Stimulated activated CD8-positive, alpha-beta memory T cell treated with anti-CD3 and anti-CD28 coated beads, Interleukin-2, amount 100 ng/mL, for 1 hour (primary cell): ENCODE results near the gene BAZ1B.
"Not testable (repeated sequence)": the region's sequence is repeated elsewhere in the genome, so short reads cannot be mapped to it uniquely, and the experiment has no call there.

Source experiments
- DNase-seq, 2 donors: peaks; one replicate each; pipeline ENCODE4 v3.0.0-alpha.2; 2020; ENCODE audit warnings: low read depth in 2 of 2

The BAZ1B gene

GRCh38 chr7:73443548-73444255, 78.4 kb downstream of the BAZ1B start:
- DNase-seq = no peak

- DNase-seq = no peak
Observed at GRCh38 chr7:73442903-73443500, 79.1 kb downstream of the BAZ1B start.

- no peak for DNase-seq
Observed at GRCh38 chr7:73442222-73442902, 79.7 kb downstream of the BAZ1B start.

GRCh38 chr7:73439410-73439704, 82.7 kb downstream of the BAZ1B start:
- DNase-seq = no peak

GRCh38 chr7:73438547-73439409, 83.3 kb downstream of the BAZ1B start:
- no peak for DNase-seq

GRCh38 chr7:73437621-73438416, 84.3 kb downstream of the BAZ1B start:
- DNase-seq = no peak

GRCh38 chr7:73437091-73437490, 85.0 kb downstream of the BAZ1B start:
- DNase-seq = no peak

GRCh38 chr7:73436031-73436929, 85.8 kb downstream of the BAZ1B start:
- no peak for DNase-seq

- no peak for DNase-seq
Observed at GRCh38 chr7:73435471-73436009, 86.6 kb downstream of the BAZ1B start.

GRCh38 chr7:73434701-73435069, 87.4 kb downstream of the BAZ1B start:
- DNase-seq = no peak

GRCh38 chr7:73433924-73434700, 88.0 kb downstream of the BAZ1B start:
- no peak for DNase-seq

- no peak for DNase-seq
Observed at GRCh38 chr7:73432676-73433075, 89.4 kb downstream of the BAZ1B start.

GRCh38 chr7:73431041-73431835, 90.9 kb downstream of the BAZ1B start:
- DNase-seq = no peak

GRCh38 chr7:73430540-73430939, 91.6 kb downstream of the BAZ1B start:
- not testable (repeated sequence) for DNase-seq

GRCh38 chr7:73429622-73430505, 92.2 kb downstream of the BAZ1B start:
- DNase-seq = no peak

- no peak for DNase-seq
Observed at GRCh38 chr7:73429215-73429614, 92.9 kb downstream of the BAZ1B start.
